ENCODE measurements around the gene OR9I1.

DNA sequence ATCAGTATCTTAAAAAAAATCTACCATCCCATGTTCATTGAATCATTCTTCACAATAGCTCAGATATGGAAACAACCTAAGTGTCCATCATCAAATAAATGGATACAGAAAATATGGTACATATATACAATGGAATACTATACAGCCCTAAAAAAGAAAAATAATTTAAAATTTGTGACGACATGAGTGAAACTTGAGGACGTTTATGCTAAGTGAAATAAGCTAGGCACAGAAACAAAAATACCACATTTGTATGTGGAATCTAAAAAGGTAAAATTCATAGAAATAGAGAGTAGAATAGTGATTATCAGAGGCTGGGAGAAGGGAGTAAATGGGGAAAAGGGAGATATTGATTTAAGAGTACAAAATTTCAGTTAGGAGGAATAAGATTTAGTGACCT, 38.8 kb downstream of the OR9I1 start:
- TF ChIP-seq, protein P1, sequence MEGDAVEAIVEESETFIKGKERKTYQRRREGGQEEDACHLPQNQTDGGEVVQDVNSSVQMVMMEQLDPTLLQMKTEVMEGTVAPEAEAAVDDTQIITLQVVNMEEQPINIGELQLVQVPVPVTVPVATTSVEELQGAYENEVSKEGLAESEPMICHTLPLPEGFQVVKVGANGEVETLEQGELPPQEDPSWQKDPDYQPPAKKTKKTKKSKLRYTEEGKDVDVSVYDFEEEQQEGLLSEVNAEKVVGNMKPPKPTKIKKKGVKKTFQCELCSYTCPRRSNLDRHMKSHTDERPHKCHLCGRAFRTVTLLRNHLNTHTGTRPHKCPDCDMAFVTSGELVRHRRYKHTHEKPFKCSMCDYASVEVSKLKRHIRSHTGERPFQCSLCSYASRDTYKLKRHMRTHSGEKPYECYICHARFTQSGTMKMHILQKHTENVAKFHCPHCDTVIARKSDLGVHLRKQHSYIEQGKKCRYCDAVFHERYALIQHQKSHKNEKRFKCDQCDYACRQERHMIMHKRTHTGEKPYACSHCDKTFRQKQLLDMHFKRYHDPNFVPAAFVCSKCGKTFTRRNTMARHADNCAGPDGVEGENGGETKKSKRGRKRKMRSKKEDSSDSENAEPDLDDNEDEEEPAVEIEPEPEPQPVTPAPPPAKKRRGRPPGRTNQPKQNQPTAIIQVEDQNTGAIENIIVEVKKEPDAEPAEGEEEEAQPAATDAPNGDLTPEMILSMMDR (IDR thresholded peaks at IDR 0.05): no peak
- no peak for TF ChIP-seq POLR2A (IDR thresholded peaks at IDR 0.05)

Data from adrenal gland (tissue), 5 donors.